Stimulated activated CD8-positive, alpha-beta memory T cell treated with anti-CD3 and anti-CD28 coated beads, Interleukin-15, amount 100 ng/mL, for 4 hours (primary cell): ENCODE results near the gene RFX6.
"Not testable (repeated sequence)": the region's sequence is repeated elsewhere in the genome, so short reads cannot be mapped to it uniquely, and the experiment has no call there.

Experiments
- DNase-seq, 2 donors: peaks; one replicate each; pipeline ENCODE4 v3.0.0-alpha.2; 2020; ENCODE audit warnings: low read depth in 2 of 2

Gene RFX6

DNA sequence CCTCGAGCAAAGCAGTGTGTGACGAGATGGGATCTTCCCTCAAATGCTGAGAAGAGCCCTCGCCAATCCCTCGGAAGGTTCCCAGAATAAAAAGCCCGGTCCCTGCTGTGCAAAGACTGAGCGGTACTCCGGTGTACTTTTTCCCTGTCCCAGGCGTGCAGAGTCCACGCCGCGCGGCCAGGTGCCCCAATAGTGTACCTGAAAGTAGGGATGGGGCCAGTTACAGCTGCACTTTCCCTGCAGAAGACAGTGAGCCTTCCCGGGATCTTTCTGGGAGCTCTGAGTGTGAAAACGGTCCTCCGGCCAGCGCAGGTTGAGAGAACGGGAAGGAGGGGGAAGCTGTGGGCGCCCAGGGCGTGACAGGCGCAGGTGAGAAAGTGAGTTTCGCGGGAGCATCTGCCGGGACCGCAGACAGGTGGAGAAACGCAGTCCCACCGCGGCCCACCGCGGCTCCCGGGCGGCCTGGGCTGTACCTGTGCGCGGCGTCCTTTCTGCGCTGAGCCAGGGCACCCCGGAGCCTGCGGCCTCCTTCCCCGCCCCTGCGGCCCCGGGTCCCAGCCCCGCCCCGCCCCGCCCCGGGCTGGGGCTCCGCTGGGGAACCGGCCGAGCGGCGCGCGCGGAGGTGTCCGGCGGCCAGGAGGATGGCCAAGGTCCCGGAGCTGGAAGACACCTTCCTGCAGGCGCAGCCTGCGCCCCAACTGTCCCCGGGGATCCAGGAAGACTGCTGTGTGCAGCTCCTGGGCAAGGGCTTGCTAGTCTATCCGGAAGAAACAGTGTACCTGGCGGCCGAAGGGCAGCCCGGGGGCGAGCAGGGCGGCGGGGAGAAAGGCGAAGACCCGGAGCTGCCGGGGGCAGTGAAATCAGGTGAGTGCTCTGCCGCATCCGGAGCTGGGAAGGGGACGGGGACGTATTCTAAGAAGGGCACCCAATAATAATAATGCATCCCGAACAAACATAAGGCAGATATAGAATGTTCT lies at the start of gene RFX6:
Gene RFX6 (plus strand): TSS at position 608 of the 977 bp plus-strand sequence. CDS start 34 bp downstream, at position 642.
- DNase-seq: no peak

DNA sequence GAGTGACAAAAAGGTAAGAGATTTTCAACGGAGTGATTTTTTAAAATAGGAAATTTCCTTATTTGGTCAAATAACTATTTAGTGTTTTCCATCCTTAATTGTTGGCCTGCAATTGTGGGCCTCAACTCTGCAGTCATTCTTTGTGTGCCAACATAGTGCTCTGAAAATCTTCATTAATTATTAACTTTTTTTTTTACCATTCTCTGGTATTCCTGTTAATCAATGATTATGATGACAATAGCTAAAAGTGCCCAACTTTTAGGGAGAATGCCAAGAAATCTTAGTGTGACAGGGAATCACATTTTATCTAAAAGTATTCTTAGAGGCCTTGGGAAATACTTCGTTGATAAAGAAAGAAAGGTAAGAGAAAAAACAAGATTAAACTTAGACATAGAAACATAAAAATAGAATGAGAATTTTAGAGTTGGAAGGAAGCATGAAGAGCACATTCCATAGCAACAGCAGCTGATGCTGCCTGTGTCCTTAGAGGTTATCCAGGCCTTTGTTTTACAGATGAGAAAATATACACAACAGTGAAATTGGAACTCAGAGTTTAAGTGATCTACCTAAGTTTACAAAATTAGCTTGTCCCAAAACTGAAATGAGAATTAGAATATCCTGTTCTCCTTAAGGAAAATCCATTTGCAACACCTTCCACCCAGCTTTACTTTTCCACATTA lies 49.3 kb upstream of the RFX6 start:
- DNase-seq: no peak

GRCh38 chr6:116828983-116829382 lies 48.1 kb upstream of the RFX6 start, which contains the start of gene GPRC6A:
GPRC6A (minus strand) TSS chr6:116829083; CDS start chr6:116829013, 70 bp downstream.
- no peak for DNase-seq

- DNase-seq: not testable (repeated sequence)
Observed at GRCh38 chr6:116834526-116834925, 42.5 kb upstream of the RFX6 start.

DNA sequence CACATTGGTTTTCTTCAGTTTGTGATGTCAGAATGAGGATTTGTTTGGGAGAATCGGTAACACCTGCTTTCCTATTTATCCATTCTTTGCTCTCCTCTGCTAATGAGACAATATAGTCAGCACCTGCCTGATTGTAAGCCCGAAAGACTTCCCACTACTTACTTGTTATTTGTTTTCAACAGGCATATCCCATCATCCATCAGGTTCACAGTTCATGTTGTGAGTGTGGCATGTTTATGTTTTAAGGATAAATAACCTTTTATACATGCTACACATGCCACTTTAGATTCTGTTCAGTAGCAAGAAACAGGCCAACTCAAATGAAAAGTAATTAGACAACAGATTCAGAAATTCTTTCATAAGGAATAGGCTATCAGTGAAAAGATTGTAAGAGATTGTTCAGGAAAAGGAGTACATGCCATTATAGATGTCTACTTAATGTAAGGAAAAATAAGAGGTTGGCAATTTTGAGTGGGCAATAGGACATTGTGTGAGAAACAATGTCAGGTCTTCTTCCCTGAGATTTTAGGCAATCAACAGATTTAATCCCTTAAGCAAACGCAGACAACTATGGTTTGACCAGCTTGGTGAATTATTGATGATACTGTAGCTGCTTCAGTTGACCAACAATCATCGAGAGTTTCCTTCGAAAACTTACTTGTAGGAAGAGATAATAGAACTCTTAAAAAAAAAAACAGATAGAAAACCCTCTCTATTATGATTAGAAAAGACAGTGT lies 40.3 kb upstream of the RFX6 start:
- no peak for DNase-seq

GRCh38 chr6:116840091-116840490 lies 37.0 kb upstream of the RFX6 start:
- DNase-seq: no peak

DNA sequence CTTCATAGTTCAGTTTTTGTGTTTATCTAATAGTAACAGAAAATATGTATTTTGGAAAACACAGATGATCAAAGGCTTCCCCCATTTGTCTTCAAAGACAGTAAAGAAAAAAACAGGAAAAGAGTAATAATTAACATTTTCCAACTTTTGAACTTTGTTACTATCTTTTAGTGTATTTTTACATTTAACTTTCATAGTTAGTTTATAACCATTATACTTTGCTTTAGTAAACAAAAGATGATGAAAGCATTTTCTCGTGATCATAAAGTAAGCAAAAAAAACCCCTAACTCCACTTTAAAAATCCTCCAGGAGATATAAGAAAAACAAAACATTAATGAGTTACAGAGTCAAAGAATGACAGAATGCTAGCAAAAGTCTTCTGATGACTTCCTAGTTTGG lies 34.6 kb upstream of the RFX6 start:
- no peak for DNase-seq

DNA sequence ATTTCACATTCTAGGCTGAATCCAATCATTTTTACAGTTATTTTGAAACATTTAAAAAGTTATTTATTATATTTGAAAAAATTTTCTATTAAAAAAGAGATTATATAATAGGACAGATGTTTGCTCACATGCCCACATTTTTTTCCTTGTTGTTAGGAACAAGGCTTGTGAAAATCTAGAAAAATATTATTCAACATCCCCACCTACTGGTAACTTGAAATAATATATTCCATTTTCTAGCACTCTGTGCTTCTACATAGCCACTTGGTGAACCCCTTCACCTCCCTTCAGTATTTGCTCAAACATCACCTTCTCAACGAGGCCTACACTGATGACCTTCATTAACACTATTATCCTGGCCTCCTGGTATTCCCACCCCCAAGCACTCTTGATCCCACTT lies 29.8 kb upstream of the RFX6 start:
- DNase-seq: no peak

DNA sequence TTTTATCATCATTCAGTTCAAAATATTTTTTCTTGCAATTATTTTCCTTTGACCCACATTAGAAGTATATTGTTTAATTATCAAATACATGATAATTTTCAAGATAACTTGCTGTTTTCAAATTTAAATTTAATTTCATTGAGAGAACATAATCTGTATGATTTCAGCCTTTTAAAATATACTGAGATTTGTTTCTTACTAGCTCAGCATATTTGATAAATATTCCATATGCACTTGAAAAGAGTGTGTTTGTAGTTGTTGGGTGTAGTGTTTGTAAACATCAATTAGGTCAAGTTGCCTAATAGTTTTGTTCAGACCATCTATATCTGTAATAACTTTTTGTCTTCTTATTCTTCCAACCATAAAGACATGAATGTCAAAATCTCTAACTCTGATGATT lies 19.0 kb upstream of the RFX6 start:
- no peak for DNase-seq

DNA sequence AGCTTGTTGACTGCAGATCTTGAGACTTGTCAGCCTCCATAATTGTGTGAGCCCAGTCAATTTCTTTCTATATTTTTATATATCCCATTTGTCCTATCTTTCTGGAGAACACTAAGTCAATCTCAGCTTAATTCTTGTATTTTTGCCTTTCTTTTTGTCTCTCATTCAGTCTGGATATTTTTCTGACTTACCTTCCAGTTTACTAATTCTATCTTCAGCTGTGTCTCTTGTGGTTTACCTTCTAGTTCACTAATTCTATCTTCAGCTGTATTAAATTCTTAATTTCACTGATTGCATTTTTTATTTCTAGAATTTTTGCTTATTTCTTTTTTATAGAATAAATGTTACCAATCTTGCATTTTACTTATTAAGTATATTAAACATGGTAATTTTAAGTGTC lies 17.8 kb upstream of the RFX6 start:
- DNase-seq: no peak

DNA sequence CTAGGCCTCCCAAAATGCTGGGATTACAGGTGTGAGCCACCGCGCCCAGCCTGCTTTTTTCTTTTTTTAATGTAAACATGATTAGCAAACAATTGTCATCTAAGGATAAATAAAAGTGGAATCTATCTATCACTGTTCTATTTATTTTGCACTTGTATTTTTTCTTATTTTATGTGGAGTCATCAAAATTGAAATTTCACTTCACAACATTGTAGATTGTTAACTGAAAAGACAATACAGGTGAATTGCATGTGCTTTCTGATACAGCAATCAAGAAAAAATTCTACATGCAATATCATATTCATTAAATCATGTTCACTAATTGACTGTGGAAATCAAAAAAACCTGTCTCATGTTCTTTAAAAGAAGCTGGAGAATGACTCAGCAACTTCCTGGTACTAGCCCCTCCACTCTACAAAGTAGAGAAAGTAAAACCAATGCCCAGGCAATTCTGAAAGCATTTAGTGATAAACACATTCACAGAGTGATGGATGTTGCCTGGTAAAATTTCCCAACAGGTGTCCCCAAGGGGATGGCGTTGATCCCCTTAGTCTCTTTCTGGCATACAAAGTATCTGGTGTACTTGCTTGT lies 10.7 kb upstream of the RFX6 start:
- no peak for DNase-seq

GRCh38 chr6:116872771-116873170 lies 4.3 kb upstream of the RFX6 start:
- DNase-seq: no peak

GRCh38 chr6:116876107-116876506 lies 935 bp upstream of the RFX6 start:
- no peak for DNase-seq

DNA sequence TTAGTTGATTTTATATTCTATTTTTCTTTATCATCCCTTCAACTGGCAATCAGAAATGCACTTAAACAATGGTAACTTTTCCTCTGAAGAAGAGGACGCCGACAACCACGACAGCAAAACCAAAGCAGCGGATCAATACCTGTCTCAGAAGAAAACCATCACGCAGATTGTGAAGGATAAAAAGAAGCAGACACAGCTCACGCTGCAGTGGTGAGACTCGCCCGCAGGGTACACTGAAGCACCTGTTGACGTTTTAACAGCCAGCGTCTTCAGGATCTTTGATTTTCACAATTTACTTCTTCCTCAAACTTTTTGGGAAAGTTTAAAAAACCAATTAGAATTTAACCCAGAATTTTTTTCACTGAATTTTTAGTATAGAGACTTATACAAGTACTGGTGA lies 701 bp downstream of the RFX6 start:
- no peak for DNase-seq

DNA sequence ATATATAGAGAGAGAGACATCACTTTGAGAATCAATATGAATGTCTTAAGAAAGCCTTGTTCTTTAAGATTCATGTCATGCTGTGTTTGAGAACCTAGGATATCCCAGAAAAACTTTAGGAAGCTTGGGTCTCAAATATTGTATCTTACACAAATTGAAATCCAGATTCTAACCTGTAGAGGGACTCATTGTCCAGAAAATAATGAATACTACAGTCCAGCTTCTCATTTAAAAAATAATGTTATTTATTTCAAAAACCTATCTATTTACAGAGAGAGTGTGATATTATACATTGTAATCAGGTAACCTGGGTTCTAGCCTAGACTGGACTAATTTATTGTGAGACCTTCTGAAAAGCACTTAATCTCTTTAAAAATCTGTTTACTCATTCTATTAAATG lies 4.2 kb downstream of the RFX6 start:
- no peak for DNase-seq

DNA sequence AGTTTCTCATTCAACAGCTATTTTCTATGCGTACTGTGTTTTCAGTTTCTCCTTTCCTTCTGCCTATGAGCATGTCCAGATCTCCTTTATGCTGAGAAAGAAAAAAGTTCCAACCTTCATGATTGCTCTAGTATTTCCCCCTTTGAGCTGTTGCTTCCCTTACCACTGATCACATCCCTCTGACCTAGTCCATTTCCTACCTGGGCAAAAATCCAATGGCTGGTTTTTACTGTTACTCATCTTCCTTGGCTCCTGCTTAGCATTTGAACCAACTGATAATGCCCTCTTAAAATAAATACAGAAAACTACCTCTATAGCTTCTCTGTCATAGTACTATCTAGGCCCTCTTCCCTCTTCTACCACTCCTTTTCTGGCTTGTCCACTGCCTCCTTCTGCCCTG lies 6.0 kb downstream of the RFX6 start:
- no peak for DNase-seq

DNA sequence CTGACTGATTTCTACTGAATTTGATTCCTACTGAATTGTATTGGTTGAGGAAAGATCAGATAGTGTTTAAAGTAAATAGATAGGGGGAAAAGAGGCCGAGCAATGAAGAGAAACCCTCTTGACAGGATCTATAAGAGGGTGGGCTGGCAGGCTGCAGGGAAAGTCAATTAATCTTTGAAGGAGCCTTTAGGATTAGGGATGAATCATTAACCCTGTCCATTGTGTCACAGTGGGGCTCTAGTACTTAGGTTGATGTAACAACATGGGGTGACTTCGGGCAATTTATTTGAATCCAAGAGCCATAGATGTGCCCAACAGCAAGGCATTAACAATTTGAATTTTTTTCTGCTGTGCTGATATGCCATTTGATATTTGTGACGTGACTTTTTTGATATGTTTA lies 7.5 kb downstream of the RFX6 start:
- DNase-seq: no peak

DNA sequence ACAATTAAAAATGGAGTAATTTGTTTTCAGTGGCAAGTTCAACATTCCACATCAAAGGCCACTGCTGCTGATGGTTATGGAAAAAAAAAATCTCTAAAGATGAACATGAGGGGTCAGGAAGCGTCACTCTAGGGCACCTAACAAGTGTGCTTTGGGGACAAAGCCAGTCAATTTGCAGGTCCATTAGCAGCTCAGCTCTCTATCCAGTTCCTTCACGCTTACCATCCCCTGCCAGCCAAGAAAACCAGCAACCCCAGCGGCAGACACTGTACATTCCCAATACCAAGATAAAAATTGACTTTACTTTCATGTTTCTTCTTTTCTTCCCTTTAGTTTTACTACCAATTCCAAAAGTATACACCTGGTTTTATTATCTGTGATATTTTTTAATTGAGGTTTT lies 10.1 kb downstream of the RFX6 start:
- DNase-seq: no peak

- no peak for DNase-seq
Observed at GRCh38 chr6:116887894-116888293, 10.9 kb downstream of the RFX6 start.

- DNase-seq: no peak
Observed at GRCh38 chr6:116888732-116889360, 11.8 kb downstream of the RFX6 start.

GRCh38 chr6:116894669-116895068 lies 17.6 kb downstream of the RFX6 start:
- DNase-seq: no peak
